Thyroid gland (tissue), 4 donors: ENCODE data around the gene ZNF320.
"Not testable (repeated sequence)": the region's sequence is repeated elsewhere in the genome, so short reads cannot be mapped to it uniquely, and the experiment has no call there.

Source experiments
- CTCF ChIP-seq, 6 experiments: fragments of 200-600 bp in 3 of 6; fragments of 450-650 bp in 3 of 6; sonication (generic) in 3 of 6; IDR thresholded peaks; one replicate each; pipeline ENCODE4 v1.5.1; 2016 to 2019; ENCODE audit warnings: antibody characterized with exemption in 6 of 6, mild to moderate bottlenecking in 2 of 6, inconsistent platforms in 1 of 6, moderate library complexity in 1 of 6
- POLR2A ChIP-seq, 2 donors: fragments of 450-650 bp; IDR thresholded peaks; one replicate each; pipeline ENCODE4 v1.6.1; 2017; ENCODE audit warnings: antibody characterized with exemption in 2 of 2, mild to moderate bottlenecking in 2 of 2, moderate library complexity in 1 of 2

GRCh38 chr19:52856540-52857377 lies 40.7 kb downstream of the ZNF320 start:
- not testable (repeated sequence) for TF ChIP-seq CTCF, POLR2A (IDR thresholded peaks at IDR 0.05)
